AG04449 (cell line): ENCODE data around the gene CLEC4G.

ENCODE experiments used
- CTCF ChIA-PET: fragments of 350-600 bp; formaldehyde crosslinking; extraction: SDS; loops from one replicate; lab custom pipeline; 2021; ENCODE audit warnings: antibody characterized with exemption; lab: Yijun Ruan, JAX
- POLR2A ChIA-PET: fragments of 400-600, 350-600 bp; formaldehyde crosslinking; extraction: SDS; loops from one replicate; lab custom pipeline; 2020; ENCODE audit warnings: antibody characterized with exemption, inconsistent platforms; lab: Yijun Ruan, JAX
- DNase-seq: peaks from one replicate; pipeline ENCODE4 v3.0.0-alpha.2; 2010; ENCODE audit warnings: low read depth, low spot score
- H3K4me3 ChIP-seq: 2 replicates; pipeline ENCODE4 v1.5.1; 2011; ENCODE audit warnings: low read depth, mild to moderate bottlenecking, control low read depth, low read length
- CTCF ChIP-seq: IDR thresholded peaks from one replicate; pipeline ENCODE4 v1.5.1; 2011; ENCODE audit warnings: mild to moderate bottlenecking, moderate library complexity, low read length, control low read depth, inconsistent platforms; ENCODE audit not compliant: insufficient read depth; ENCODE audit errors: missing control alignments

The CLEC4G gene

DNA sequence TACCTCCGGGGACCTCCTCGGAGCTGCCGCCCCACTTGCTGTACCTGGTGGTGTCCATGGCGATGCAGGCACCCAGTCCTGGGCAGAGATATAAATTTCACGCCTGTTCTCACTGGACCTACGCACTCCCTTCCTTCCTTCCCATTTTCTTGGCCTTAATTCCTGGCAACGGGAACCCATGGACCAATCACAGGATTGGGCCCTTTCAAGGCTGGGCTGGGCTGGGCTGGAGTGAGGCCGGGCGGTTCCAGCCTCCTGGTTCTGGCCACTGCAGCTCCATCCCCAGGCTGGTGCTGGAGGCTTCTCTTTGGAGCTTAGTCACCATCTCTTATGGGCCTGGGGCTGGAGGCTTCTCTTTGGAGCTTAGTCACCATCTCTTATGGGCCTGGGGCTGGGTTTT lies at the start of gene CLEC4G:
TSS of gene CLEC4G (minus strand) at position 66 of the 400 bp plus-strand sequence. CDS start at position 58, 8 bp downstream.
- H3K4me3 ChIP-seq = no peak within 1 kb of the TSS
- ChIA-PET POLR2A (no interaction called here), CTCF (no interaction called here)
- TF ChIP-seq CTCF = no peak
- no peak for DNase-seq

DNA sequence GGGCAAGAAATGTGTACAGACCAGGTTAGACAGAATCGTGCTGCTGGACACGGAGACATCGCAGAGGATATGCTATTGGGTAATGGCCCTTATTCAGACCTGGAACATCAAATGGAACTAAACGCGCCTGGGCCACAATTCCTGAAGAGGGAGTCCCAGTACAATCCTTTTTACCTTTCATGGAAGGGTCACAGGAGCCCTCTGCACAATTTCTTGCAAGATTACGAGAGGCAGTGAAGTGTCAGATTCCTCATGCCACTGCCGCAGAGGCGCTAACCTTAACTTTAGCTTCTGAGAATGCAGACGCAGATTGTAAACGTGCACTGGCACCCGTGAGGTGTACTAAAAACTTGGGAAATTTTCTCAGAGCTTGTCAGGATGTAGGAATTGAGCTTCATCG lies 49.2 kb upstream of the CLEC4G start:
- no peak overlapping the region for H3K4me3 ChIP-seq
- ChIA-PET POLR2A (no interaction called here), CTCF (interaction anchor here (0.8 to 1.0 kb wide), 2 partner anchors 19 to 100 kb away, joined by 3 to 4 read pairs; partner anchors contain the start of gene TRAPPC5)
- no peak for DNase-seq
- TF ChIP-seq CTCF = no peak

GRCh38 chr19:7779631-7780486 lies 47.9 kb upstream of the CLEC4G start:
- CTCF ChIA-PET = no interaction called here
- no peak for DNase-seq
- H3K4me3 ChIP-seq = no peak overlapping the region
- POLR2A ChIA-PET = no interaction called here
- TF ChIP-seq CTCF = no peak

DNA sequence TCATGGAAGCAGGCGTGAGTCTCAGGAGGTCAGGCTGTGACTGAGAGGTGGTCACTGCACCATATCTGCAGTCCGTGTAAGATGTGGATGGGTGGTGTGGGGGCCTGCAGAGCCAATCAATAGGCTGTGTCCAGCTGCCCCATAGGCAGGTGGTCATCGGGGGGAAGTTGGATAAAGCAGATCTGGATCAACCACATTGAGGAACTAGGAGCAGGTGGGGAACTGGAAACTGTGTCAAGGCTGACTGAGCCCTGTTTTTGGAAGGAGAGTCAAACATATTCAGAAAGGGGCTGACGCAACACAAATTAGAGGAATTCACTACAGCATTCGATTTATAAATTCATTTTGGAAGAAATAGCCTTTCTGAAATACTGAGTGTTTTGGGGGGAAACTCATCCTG lies 46.2 kb upstream of the CLEC4G start:
- CTCF ChIA-PET = interaction anchor here (3.1 kb wide), 1 partner anchor 97 kb away, joined by 9 read pairs; the partner anchor contains the start of gene TRAPPC5

GRCh38 chr19:7775761-7776160 lies 43.9 kb upstream of the CLEC4G start:
- no peak overlapping the region for H3K4me3 ChIP-seq
- ChIA-PET POLR2A (no interaction called here), CTCF (interaction anchor here (1.2 to 3.1 kb wide), 2 partner anchors 9 to 95 kb away, joined by 3 to 9 read pairs; partner anchors contain the start of gene TRAPPC5)
- DNase-seq = no peak
- no peak for TF ChIP-seq CTCF

More for the DNA sequence above, 46.2 kb upstream of the CLEC4G start:
- no peak overlapping the region for H3K4me3 ChIP-seq
- POLR2A ChIA-PET = no interaction called here
- no peak for DNase-seq
- no peak for TF ChIP-seq CTCF

GRCh38 chr19:7773841-7774240 lies 41.9 kb upstream of the CLEC4G start:
- POLR2A ChIA-PET = no interaction called here
- no peak overlapping the region for H3K4me3 ChIP-seq
- DNase-seq = no peak
- no peak for TF ChIP-seq CTCF
- CTCF ChIA-PET = no interaction called here
